ENCODE measurements around the gene FECH. TPM values are rescaled to one million over a fixed set of nuclear protein-coding genes. Genes with fewer than 3 reads are reported as not detected.

FECH gene
- total and polyA plus RNA-seq, 10 donors = 4.3 to 85.9 (median 20.2) TPM

DNA sequence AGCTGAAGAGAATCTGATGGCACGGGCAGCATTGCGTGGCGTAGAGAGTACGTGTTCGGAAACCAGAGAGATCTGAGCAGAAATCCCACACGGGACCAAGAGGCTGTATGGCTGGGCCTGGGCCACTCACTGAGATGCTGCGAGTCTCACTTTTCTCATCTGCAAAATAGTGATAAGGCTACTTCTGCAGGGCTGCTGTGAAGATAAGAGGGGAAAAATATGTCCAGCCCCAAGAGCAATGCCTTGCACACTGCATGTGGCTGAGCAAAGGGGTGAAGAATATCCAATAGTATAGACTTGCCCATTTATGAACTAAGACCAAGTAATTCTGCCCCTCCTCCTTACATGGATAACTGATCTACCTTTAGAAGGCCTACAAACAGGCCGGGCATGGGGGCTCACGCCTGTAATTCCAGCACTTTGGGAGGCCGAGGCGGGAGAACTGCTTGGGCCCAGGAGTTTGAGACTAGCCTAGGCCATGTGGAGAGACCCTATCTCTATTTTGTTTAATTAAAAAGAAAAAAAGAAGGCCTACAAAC lies 3.1 kb downstream of the FECH start:
- peaks cover 10 to 52% (median 36%) of the 10 kb centered on the region in 6 donors for H3K4me1 ChIP-seq
- H3K27me3 ChIP-seq (replicated peaks in 1 of 7) = no peaks in the 10 kb centered on the region
- 87 to 97% (median 93%) methylated on average over 11 of the region's 11 CpGs for WGBS, 5 donors
- H3K4me3 ChIP-seq = no peak overlapping the region
- intact Hi-C loops (cut with DNase I; ENCODE audit: low total_unique reads) = no loop called here
- TF ChIP-seq POLR2AphosphoS5 (IDR thresholded peaks at IDR 0.05) (no peak), POLR2A (IDR thresholded peaks at IDR 0.05) (no peak)
- TF ChIP-seq, protein P1, sequence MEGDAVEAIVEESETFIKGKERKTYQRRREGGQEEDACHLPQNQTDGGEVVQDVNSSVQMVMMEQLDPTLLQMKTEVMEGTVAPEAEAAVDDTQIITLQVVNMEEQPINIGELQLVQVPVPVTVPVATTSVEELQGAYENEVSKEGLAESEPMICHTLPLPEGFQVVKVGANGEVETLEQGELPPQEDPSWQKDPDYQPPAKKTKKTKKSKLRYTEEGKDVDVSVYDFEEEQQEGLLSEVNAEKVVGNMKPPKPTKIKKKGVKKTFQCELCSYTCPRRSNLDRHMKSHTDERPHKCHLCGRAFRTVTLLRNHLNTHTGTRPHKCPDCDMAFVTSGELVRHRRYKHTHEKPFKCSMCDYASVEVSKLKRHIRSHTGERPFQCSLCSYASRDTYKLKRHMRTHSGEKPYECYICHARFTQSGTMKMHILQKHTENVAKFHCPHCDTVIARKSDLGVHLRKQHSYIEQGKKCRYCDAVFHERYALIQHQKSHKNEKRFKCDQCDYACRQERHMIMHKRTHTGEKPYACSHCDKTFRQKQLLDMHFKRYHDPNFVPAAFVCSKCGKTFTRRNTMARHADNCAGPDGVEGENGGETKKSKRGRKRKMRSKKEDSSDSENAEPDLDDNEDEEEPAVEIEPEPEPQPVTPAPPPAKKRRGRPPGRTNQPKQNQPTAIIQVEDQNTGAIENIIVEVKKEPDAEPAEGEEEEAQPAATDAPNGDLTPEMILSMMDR (IDR thresholded peaks at IDR 0.05 in 8 of 11, conservative IDR thresholded peaks at IDR 0.05 in 3 of 11) = no peak
- peaks cover 0 to 28% (median 5%) of the 10 kb centered on the region in 6 donors for H3K36me3 ChIP-seq
- no peak for DNase-seq
- no peaks in the 10 kb centered on the region for H3K9me3 ChIP-seq
- H3K27ac ChIP-seq = no peak overlapping the region

DNA sequence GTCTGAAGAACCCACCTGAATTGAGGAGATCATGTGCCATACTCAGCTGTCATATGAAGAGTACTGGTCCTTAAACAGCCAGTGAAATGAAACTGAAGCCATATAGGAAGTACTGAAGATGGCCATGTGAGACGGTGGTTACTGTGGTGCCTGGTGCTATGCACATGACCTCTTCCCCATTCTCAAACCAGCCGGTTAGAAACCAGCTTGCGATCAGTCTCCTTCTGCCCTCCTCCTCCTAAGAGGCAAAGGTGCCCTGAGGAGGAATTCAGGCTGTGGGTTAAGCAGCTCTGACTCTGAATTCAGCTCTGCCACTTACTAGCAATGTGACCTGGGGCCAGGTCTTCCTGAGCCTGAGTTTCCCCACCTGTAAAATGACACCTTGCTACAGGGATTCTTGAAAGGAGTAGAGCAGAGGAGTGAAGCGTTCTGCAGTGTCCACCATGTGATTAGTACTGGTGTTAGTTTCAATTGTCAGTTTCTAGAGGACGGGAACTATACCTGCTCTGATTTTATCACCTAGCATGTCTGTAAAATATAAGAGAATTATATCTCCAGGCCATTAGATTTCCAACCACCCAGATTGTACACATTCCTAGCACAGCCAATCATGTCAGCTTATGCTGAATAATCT lies 5.1 kb downstream of the FECH start:
- intact Hi-C loops (cut with DNase I; ENCODE audit: low total_unique reads) = no loop called here
- H3K27me3 ChIP-seq (replicated peaks in 1 of 7) = no peaks in the 10 kb centered on the region
- TF ChIP-seq POLR2A (IDR thresholded peaks at IDR 0.05) (no peak), POLR2AphosphoS5 (IDR thresholded peaks at IDR 0.05) (peak in 1 of 3 donors; percentile 50)
- peak overlapping the region in 4 of 8 donors; percentile 18 to 67 (median 42) for H3K27ac ChIP-seq
- peaks cover 0 to 48% (median 15%) of the 10 kb centered on the region in 6 donors for H3K36me3 ChIP-seq
- WGBS, 5 donors = 37 to 52% (median 45%) methylated on average over 5 of the region's 5 CpGs
- peak overlapping the region in 1 of 8 donors; percentile 9 for H3K4me3 ChIP-seq
- DNase-seq = no peak
- H3K9me3 ChIP-seq = no peaks in the 10 kb centered on the region
- H3K4me1 ChIP-seq = peaks cover 10 to 45% (median 31%) of the 10 kb centered on the region in 6 donors

- Histone ChIP-seq H3K4me1 (peaks cover 0 to 31% (median 18%) of the 10 kb centered on the region in 6 donors), H3K36me3 (peaks cover 0 to 62% (median 17%) of the 10 kb centered on the region in 6 donors), H3K9me3 (no peaks in the 10 kb centered on the region), H3K27ac (no peak overlapping the region), H3K4me3 (no peak overlapping the region), H3K27me3 (replicated peaks in 1 of 7) (no peaks in the 10 kb centered on the region)
- TF ChIP-seq POLR2A (IDR thresholded peaks at IDR 0.05) (no peak), POLR2AphosphoS5 (IDR thresholded peaks at IDR 0.05) (no peak)
- TF ChIP-seq, protein P1 (IDR thresholded peaks at IDR 0.05 in 8 of 11, conservative IDR thresholded peaks at IDR 0.05 in 3 of 11) = no peak
- no peak for DNase-seq
- intact Hi-C loops (cut with DNase I; ENCODE audit: low total_unique reads) = no loop called here
- 72 to 85% (median 77%) methylated on average over 5 of the region's 5 CpGs for WGBS, 5 donors
These were observed 6.6 kb downstream of the FECH start for GRCh38 chr18:57579934-57580333.

- Histone ChIP-seq H3K4me3 (no peak overlapping the region), H3K36me3 (peaks cover 0 to 87% (median 25%) of the 10 kb centered on the region in 6 donors), H3K9me3 (no peaks in the 10 kb centered on the region), H3K27ac (no peak overlapping the region), H3K27me3 (replicated peaks in 1 of 7) (no peaks in the 10 kb centered on the region), H3K4me1 (peaks cover 0 to 19% (median 11%) of the 10 kb centered on the region in 6 donors)
- TF ChIP-seq POLR2AphosphoS5 (IDR thresholded peaks at IDR 0.05) = no peak
- TF ChIP-seq, protein P1 (IDR thresholded peaks at IDR 0.05 in 8 of 11, conservative IDR thresholded peaks at IDR 0.05 in 3 of 11) = no peak
- no peak for TF ChIP-seq POLR2A (IDR thresholded peaks at IDR 0.05)
- DNase-seq = no peak
- 86 to 92% (median 89%) methylated on average over 6 of the region's 6 CpGs for WGBS, 5 donors
- intact Hi-C loops (cut with DNase I; ENCODE audit: low total_unique reads) = no loop called here
These were observed 10.2 kb downstream of the FECH start for GRCh38 chr18:57576316-57576715.

Data from spleen (tissue), 11 donors.